Loucy (cell line): ENCODE results near the gene OPN3.

Experiments
- H2AFZ ChIP-seq: fragments of 200-600 bp; sonication (generic); 2 replicates; pipeline ENCODE4 v1.6.0; 2016; ENCODE audit warnings: antibody characterized with exemption, mild to moderate bottlenecking, low read length, moderate library complexity
- H3F3A ChIP-seq: fragments of 200-600 bp; 2 replicates; pipeline ENCODE4 v1.6.0; 2016; ENCODE audit warnings: antibody characterized with exemption, low read depth, mild to moderate bottlenecking
- H3K27me3 ChIP-seq: fragments of 200-600 bp; sonication (generic); 2 replicates; pipeline ENCODE4 v1.6.1; 2014; ENCODE audit warnings: low read length, mild to moderate bottlenecking; ENCODE audit not compliant: insufficient read depth, poor library complexity, severe bottlenecking
- H3K36me3 ChIP-seq: fragments of 200-600 bp; sonication (generic); 2 replicates; pipeline ENCODE4 v1.6.1; 2016; ENCODE audit warnings: low read length; ENCODE audit not compliant: insufficient read depth
- H3K4me1 ChIP-seq: fragments of 200-600 bp; sonication (generic); 2 replicates; pipeline ENCODE4 v1.5.1; 2014; ENCODE audit warnings: low read length, mild to moderate bottlenecking; ENCODE audit not compliant: insufficient read depth, poor library complexity, severe bottlenecking
- H3K4me2 ChIP-seq: fragments of 200-600 bp; sonication (generic); 2 replicates; pipeline ENCODE4 v1.6.0; 2014; ENCODE audit warnings: antibody characterized with exemption, low read length, low read depth, mild to moderate bottlenecking; ENCODE audit not compliant: poor library complexity, severe bottlenecking
- H3K4me3 ChIP-seq: fragments of 200-600 bp; sonication (generic); 2 replicates; pipeline ENCODE4 v1.5.1; 2014; ENCODE audit warnings: low read length, mild to moderate bottlenecking, mixed read lengths; ENCODE audit not compliant: poor library complexity, severe bottlenecking
- H3K79me2 ChIP-seq: fragments of 200-600 bp; sonication (generic); 2 replicates; pipeline ENCODE4 v1.6.1; 2014; ENCODE audit warnings: low read length; ENCODE audit not compliant: insufficient read depth
- H3K9ac ChIP-seq: fragments of 200-600 bp; sonication (generic); 2 replicates; pipeline ENCODE4 v1.6.0; 2014; ENCODE audit warnings: mild to moderate bottlenecking, low read depth, low read length, moderate library complexity; ENCODE audit not compliant: poor library complexity, severe bottlenecking
- H3K9me2 ChIP-seq: fragments of 200-600 bp; sonication (generic); replicated peaks from 2 replicates; pipeline ENCODE4 v1.6.1; 2016; ENCODE audit warnings: low read depth, low read length, mixed read lengths
- H3K9me3 ChIP-seq: fragments of 200-600 bp; sonication (generic); 2 replicates; pipeline ENCODE4 v1.6.1; 2014; ENCODE audit warnings: mild to moderate bottlenecking, antibody characterized with exemption, low read length, low read depth; ENCODE audit not compliant: insufficient read depth
- H4K20me1 ChIP-seq: fragments of 200-600 bp; sonication (generic); 2 replicates; pipeline ENCODE4 v1.6.0; 2014; ENCODE audit warnings: antibody characterized with exemption, low read length, mild to moderate bottlenecking; ENCODE audit not compliant: insufficient read depth, poor library complexity, severe bottlenecking
- EZH2phosphoT487 ChIP-seq: fragments of 200-600 bp; IDR thresholded peaks from 2 replicates; pipeline ENCODE4 v1.6.1; 2018; ENCODE audit warnings: antibody characterized with exemption, mild to moderate bottlenecking, moderate library complexity, borderline replicate concordance
- TF ChIP-seq, protein P1 (sequence below): fragments of 200-600 bp; sonication (generic); conservative IDR thresholded peaks from 2 replicates; pipeline ENCODE4 v1.5.1; 2014; ENCODE audit warnings: mild to moderate bottlenecking, antibody characterized with exemption, low read length

The OPN3 gene

DNA sequence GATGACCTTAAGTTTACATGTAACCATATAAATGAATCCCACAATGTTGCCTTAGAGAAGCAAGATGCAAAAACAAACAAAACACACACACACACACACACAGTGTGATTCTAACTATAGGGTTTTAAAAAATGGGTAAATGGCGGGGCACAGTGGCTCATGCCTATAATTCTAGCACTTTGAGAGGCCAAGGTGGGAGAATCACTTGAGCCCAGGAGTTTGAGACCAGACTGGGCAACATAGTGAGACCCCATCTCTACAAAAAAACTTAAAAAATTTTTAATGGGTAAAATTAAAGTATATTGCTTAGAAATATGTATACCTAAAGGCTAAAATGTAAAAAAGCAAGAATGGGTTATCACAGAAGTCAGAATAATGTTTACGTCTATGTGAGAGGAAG, 92.2 kb downstream of the OPN3 start:
- Histone ChIP-seq H3K9me2 (no peaks in the 10 kb centered on the region), H3K27me3 (no peaks in the 10 kb centered on the region), H2AFZ (no peak overlapping the region), H3K4me2 (no peak overlapping the region), H3K79me2 (no peaks in the 10 kb centered on the region), H3K9me3 (no peaks in the 10 kb centered on the region), H4K20me1 (no peaks in the 10 kb centered on the region), H3K36me3 (no peaks in the 10 kb centered on the region), H3K4me1 (no peaks in the 10 kb centered on the region), H3K9ac (no peak overlapping the region), H3F3A (no peaks in the 10 kb centered on the region), H3K4me3 (no peak overlapping the region)
- no peak for TF ChIP-seq EZH2phosphoT487
- TF ChIP-seq, protein P1, sequence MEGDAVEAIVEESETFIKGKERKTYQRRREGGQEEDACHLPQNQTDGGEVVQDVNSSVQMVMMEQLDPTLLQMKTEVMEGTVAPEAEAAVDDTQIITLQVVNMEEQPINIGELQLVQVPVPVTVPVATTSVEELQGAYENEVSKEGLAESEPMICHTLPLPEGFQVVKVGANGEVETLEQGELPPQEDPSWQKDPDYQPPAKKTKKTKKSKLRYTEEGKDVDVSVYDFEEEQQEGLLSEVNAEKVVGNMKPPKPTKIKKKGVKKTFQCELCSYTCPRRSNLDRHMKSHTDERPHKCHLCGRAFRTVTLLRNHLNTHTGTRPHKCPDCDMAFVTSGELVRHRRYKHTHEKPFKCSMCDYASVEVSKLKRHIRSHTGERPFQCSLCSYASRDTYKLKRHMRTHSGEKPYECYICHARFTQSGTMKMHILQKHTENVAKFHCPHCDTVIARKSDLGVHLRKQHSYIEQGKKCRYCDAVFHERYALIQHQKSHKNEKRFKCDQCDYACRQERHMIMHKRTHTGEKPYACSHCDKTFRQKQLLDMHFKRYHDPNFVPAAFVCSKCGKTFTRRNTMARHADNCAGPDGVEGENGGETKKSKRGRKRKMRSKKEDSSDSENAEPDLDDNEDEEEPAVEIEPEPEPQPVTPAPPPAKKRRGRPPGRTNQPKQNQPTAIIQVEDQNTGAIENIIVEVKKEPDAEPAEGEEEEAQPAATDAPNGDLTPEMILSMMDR, result no peak
